ENCODE results near the gene GNL1. TPM values are rescaled to one million over a fixed set of nuclear protein-coding genes. Genes with fewer than 3 reads are reported as not detected.

Gene GNL1
- total RNA-seq, 1 donor from 2014 or later = 71.0 TPM

DNA sequence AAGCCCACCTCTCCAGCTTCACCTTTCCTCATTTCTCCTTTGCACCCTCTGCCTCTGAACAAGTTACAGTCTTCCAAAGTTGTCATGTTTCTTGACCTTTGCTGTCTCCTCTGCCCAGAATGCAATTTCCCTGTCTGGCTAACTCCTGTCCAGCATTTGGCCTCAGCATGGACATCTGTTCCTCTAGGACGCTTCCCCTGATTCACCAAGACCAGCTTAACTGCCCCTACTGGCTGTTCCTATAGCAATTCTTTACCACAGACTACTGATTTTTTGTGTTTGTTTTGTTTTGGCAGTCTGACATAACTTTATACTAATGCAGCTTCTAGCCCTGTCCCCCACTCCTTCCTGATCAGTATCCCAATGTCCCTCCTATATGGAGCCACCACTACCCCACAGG lies 13.4 kb downstream of the GNL1 start:
- Mint-ChIP-seq H3K4me1 (peaks cover 22% of the 10 kb centered on the region), H3K27me3 (ENCODE audit: low read depth) (peaks cover 18% of the 10 kb centered on the region), H3K36me3 (ENCODE audit: low read depth) (no peaks in the 10 kb centered on the region), H3K9me3 (no peaks in the 10 kb centered on the region), H3K27ac (ENCODE audit: unreplicated experiment) (no peak overlapping the region), H3K4me3 (no peak overlapping the region)
- DNase-seq (ENCODE audit: low read depth, low spot score) = no peak
- TF ChIP-seq, protein P1, sequence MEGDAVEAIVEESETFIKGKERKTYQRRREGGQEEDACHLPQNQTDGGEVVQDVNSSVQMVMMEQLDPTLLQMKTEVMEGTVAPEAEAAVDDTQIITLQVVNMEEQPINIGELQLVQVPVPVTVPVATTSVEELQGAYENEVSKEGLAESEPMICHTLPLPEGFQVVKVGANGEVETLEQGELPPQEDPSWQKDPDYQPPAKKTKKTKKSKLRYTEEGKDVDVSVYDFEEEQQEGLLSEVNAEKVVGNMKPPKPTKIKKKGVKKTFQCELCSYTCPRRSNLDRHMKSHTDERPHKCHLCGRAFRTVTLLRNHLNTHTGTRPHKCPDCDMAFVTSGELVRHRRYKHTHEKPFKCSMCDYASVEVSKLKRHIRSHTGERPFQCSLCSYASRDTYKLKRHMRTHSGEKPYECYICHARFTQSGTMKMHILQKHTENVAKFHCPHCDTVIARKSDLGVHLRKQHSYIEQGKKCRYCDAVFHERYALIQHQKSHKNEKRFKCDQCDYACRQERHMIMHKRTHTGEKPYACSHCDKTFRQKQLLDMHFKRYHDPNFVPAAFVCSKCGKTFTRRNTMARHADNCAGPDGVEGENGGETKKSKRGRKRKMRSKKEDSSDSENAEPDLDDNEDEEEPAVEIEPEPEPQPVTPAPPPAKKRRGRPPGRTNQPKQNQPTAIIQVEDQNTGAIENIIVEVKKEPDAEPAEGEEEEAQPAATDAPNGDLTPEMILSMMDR (conservative IDR thresholded peaks at IDR 0.05) = no peak

DNA sequence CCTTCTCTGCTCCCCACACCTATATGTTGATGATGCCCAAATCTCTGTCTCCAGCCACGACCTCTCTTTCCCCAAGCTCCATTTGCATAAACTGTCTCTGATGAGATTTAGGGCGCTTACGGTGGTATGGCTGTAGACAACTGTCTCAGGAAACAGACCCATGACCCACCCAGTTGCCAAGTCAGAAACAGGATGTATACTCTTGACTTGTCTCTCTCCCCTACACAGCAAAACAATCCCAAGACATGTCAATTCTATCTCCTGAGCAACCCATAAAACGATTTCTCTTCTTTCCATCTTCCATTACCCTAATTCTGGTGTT lies 13.9 kb downstream of the GNL1 start:
- no peak overlapping the region for H3K27ac Mint-ChIP-seq (ENCODE audit: unreplicated experiment)
- no peaks in the 10 kb centered on the region for H3K36me3 Mint-ChIP-seq (ENCODE audit: low read depth)
- H3K27me3 Mint-ChIP-seq (ENCODE audit: low read depth) = peaks cover 18% of the 10 kb centered on the region
- TF ChIP-seq, protein P1 (conservative IDR thresholded peaks at IDR 0.05) = no peak
- H3K9me3 Mint-ChIP-seq = no peaks in the 10 kb centered on the region
- peaks cover 22% of the 10 kb centered on the region for H3K4me1 Mint-ChIP-seq
- no peak for DNase-seq (ENCODE audit: low read depth, low spot score)
- H3K4me3 Mint-ChIP-seq = no peak overlapping the region

DNA sequence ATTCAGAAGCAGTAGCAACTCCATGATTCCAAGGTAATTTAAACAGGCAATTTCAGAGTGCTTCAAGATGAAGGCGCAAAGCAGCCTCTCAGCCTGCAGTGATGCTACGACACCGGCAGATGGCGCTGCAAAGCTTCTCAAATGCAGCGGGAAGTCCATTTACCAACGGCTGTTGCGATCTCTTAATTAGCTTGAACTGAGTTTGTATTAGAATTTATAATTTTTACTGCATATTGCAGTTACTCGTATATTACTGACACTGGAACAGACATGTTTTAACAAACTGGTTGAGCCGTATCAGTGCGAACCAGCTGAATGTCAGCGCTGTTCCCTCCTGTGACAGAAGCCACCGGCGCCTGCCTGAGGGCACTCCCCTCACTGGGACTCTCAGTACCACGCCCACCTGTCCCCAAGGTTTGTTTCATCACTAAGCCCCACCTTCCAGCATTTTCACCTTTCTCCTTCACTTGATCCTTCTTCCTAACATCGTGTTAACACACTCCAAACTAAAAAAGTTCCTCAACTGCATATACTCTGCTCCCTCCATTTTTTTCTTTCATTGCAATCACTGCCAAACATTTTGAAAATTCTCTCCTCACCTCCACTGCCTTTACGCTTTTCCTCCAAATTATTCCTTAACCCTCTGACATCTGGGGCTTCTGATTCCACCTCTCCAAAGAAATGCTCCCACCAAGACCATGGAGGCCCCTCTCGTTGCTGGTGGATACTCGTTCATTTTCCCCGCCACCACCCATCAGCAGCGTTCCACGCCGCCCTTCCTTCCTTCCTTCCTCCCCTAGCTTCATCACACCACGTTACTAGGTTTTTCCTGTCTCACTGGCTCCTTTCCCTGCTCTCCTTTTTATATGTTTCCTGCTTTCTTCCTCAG lies 14.5 kb downstream of the GNL1 start:
- Mint-ChIP-seq H3K27ac (ENCODE audit: unreplicated experiment) (no peak overlapping the region), H3K27me3 (ENCODE audit: low read depth) (peaks cover 18% of the 10 kb centered on the region), H3K36me3 (ENCODE audit: low read depth) (no peaks in the 10 kb centered on the region), H3K4me1 (peaks cover 22% of the 10 kb centered on the region), H3K4me3 (peak overlapping the region; percentile 64), H3K9me3 (no peaks in the 10 kb centered on the region)
- TF ChIP-seq, protein P1 (conservative IDR thresholded peaks at IDR 0.05) = peak; percentile 100
- DNase-seq (ENCODE audit: low read depth, low spot score) = peak; percentile 74

DNA sequence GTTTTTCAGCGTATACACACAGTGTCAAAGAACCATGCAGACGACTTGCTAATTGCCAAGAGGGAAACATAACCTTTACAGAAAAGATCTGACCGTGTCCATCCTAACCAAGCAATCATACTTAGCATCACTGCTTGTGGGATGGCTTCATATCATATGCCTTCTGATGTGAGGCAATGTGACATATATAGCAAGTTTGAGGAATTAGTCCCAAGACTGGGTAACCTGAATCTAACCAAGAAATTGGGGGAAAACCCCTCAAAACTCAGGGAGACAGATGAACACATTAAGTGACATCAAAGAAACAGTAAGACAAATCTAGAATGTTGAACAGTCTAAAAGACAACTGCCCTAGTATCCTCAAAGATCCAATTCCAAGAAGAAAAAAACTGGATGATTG lies 18.4 kb downstream of the GNL1 start:
- no peak for DNase-seq (ENCODE audit: low read depth, low spot score)
- Mint-ChIP-seq H3K27ac (ENCODE audit: unreplicated experiment) (no peak overlapping the region), H3K4me1 (peaks cover 16% of the 10 kb centered on the region), H3K9me3 (no peaks in the 10 kb centered on the region), H3K36me3 (ENCODE audit: low read depth) (no peaks in the 10 kb centered on the region), H3K27me3 (ENCODE audit: low read depth) (peaks cover 18% of the 10 kb centered on the region), H3K4me3 (no peak overlapping the region)
- TF ChIP-seq, protein P1 (conservative IDR thresholded peaks at IDR 0.05) = no peak

DNA sequence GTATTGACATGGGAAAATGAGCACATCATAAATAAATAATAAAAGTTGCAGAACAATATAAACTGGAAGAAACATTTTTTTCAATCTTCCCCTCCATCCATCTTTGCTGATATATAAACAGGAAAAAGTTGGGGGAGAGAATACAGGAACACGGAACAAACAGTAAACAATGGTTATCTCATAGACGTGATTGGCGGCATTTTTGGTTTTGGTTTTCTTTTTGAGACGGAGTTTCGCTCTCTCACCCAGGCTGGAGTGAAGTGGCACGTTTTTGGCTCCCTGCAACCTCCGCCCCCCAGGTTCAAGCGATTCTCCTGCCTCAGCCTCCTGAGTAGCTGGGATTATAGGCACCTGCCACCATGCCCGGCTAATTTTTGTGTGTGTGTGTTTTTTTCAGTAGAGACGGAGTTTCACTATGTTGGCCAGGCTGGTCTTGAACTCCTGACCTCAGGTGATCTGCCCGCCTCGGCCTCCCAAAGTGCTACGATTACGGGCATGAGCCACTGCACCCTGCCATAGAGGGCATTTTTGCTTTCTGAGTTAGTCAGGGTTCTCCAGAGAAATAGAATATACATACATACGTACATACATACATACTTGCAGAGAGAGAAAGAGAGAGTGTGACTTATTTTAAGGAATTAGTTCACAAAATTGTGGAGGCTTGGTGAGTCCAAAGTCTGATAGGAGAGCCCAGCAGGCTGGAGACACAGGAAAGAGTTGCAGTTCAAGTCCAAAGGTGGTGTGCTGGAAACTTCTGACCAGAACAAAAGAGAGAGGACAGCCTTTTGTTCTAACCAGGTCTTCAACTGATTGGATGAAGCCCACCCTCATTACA lies 22.6 kb downstream of the GNL1 start:
- Mint-ChIP-seq H3K36me3 (ENCODE audit: low read depth) (no peaks in the 10 kb centered on the region), H3K9me3 (no peaks in the 10 kb centered on the region), H3K4me1 (no peaks in the 10 kb centered on the region), H3K27me3 (ENCODE audit: low read depth) (peaks cover 22% of the 10 kb centered on the region), H3K4me3 (no peak overlapping the region), H3K27ac (ENCODE audit: unreplicated experiment) (no peak overlapping the region)
- DNase-seq (ENCODE audit: low read depth, low spot score) = no peak
- TF ChIP-seq, protein P1 (conservative IDR thresholded peaks at IDR 0.05) = no peak

Measured in neural crest cell (in vitro differentiated cells).